Measurements from ENCODE around the gene MAN2A1. TPM values are rescaled to one million over a fixed set of nuclear protein-coding genes. Genes with fewer than 3 reads are reported as not detected.

The MAN2A1 gene
- polyA plus RNA-seq, 3 donors = 17.0 to 23.0 (median 20.1) TPM

DNA sequence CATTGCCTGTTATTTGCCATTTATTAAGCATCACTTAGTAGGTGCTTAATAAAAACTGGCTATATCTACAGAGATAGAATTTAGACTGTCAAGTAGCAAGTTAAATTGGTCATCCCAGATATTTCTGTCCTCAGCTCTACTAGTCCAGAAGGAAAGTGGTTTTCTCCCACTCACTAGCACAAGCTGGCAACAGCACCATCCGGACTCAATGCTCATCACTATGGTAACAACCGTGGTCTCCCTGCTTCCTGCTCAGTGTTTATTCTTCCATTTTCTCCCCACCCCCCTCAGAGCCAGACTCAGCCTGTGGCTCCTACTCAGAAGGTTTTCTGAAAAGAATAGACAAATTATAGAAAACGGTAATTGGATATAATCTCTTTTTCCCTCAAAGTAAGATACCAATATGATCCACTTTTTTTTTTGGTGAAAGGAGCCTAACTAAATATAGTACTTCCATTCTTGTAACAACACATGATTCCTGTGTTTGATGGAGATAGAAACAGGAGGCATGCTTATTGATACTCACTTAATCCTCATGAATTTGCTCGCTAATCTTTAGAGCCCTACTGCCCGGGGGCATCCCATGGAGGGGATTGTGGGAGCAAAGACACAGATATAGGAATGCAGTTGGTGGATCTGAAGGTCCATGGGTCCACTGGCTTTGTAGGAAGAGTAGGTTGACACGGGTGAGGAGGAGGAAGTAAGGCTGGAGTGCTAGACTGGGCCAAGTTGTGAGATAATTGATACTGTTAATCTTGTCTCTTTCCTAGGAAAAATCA, 191.4 kb downstream of the MAN2A1 start:
- Histone ChIP-seq H3K36me3 (replicated peaks in 1 of 2; ENCODE audit: control insufficient read depth in 1 of 2, insufficient read depth in 2 of 2, low read length in 2 of 2) (no peaks in the 10 kb centered on the region), H3K4me3 (replicated peaks in 1 of 3; ENCODE audit: low read depth in 2 of 3, low read length in 3 of 3) (no peak overlapping the region), H3K9ac (ENCODE audit: insufficient read depth, low read length, poor library complexity, severe bottlenecking) (no peak overlapping the region), H3K27ac (ENCODE audit: low read depth in 1 of 2, low read length in 2 of 2) (no peak overlapping the region), H4K20me1 (ENCODE audit: insufficient read depth, low read length) (no peaks in the 10 kb centered on the region), H3K4me1 (ENCODE audit: control insufficient read depth in 1 of 2, insufficient read depth in 2 of 2, low read length in 2 of 2) (no peaks in the 10 kb centered on the region), H2AFZ (ENCODE audit: insufficient read depth, low read depth, low read length, poor library complexity, severe bottlenecking) (no peak overlapping the region), H3K4me2 (replicated peaks; ENCODE audit: extremely low read depth, low read length, poor library complexity, severe bottlenecking) (no peak overlapping the region), H3K79me2 (ENCODE audit: insufficient read depth, low read length) (no peaks in the 10 kb centered on the region), H3K9me3 (replicated peaks in 1 of 2; ENCODE audit: control insufficient read depth in 1 of 2, insufficient read depth in 1 of 2, low read length in 2 of 2) (peaks cover 0 to 17% of the 10 kb centered on the region in 2 donors), H3K27me3 (ENCODE audit: control insufficient read depth in 2 of 2, insufficient read depth in 2 of 2, low read length in 2 of 2) (no peaks in the 10 kb centered on the region)
- intact Hi-C loops (cut with micrococcal nuclease) = no loop called here
- DNase-seq = no peak
- Mint-ChIP-seq H3K27ac (no peak overlapping the region), H3K27me3 (ENCODE audit: low read depth in 3 of 3) (no peaks in the 10 kb centered on the region), H3K9me3 (peaks cover 5 to 23% (median 11%) of the 10 kb centered on the region in 7 donors), H3K4me1 (no peaks in the 10 kb centered on the region), H3K4me3 (no peak overlapping the region), H3K36me3 (no peaks in the 10 kb centered on the region)
- 100% methylated on average over 2 of the region's 6 CpGs for WGBS (ENCODE audit: insufficient coverage)
- TF ChIP-seq CTCF (IDR thresholded peaks at IDR 0.05) = no peak

DNA sequence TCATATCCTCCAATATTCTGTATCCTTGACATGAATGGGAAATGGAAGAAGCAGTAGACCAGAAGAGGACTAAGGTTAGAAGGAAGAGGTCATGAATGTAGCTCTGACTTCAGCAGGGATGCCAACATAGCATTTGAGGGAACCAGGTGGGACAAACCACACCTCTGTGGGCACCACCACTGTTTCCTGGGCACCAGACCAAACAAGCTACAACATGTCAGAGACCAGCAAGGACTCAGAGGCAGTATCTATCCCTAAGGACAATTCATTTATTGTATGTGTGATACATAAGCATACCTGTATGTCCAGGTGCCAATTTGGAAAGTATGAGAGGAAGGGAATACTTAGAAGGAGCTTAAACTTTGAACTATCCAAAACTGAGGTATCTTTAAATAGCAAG, 192.8 kb downstream of the MAN2A1 start:
- H3K4me3 Mint-ChIP-seq = no peak overlapping the region
- no peak for DNase-seq
- Histone ChIP-seq H3K4me1 (ENCODE audit: control insufficient read depth in 1 of 2, insufficient read depth in 2 of 2, low read length in 2 of 2) (no peaks in the 10 kb centered on the region), H3K79me2 (ENCODE audit: insufficient read depth, low read length) (no peaks in the 10 kb centered on the region), H3K27ac (ENCODE audit: low read depth in 1 of 2, low read length in 2 of 2) (no peak overlapping the region), H3K27me3 (ENCODE audit: control insufficient read depth in 2 of 2, insufficient read depth in 2 of 2, low read length in 2 of 2) (no peaks in the 10 kb centered on the region), H3K9ac (ENCODE audit: insufficient read depth, low read length, poor library complexity, severe bottlenecking) (no peak overlapping the region), H2AFZ (ENCODE audit: insufficient read depth, low read depth, low read length, poor library complexity, severe bottlenecking) (no peak overlapping the region), H3K36me3 (replicated peaks in 1 of 2; ENCODE audit: control insufficient read depth in 1 of 2, insufficient read depth in 2 of 2, low read length in 2 of 2) (no peaks in the 10 kb centered on the region), H3K4me2 (replicated peaks; ENCODE audit: extremely low read depth, low read length, poor library complexity, severe bottlenecking) (no peak overlapping the region), H3K4me3 (replicated peaks in 1 of 3; ENCODE audit: low read depth in 2 of 3, low read length in 3 of 3) (no peak overlapping the region), H3K9me3 (replicated peaks in 1 of 2; ENCODE audit: control insufficient read depth in 1 of 2, insufficient read depth in 1 of 2, low read length in 2 of 2) (peaks cover 0 to 17% of the 10 kb centered on the region in 2 donors), H4K20me1 (ENCODE audit: insufficient read depth, low read length) (no peaks in the 10 kb centered on the region)
- H3K36me3 Mint-ChIP-seq = no peaks in the 10 kb centered on the region
- H3K9me3 Mint-ChIP-seq = peaks cover 5 to 23% (median 11%) of the 10 kb centered on the region in 7 donors
- H3K27me3 Mint-ChIP-seq (ENCODE audit: low read depth in 3 of 3) = no peaks in the 10 kb centered on the region
- no peak overlapping the region for H3K27ac Mint-ChIP-seq
- H3K4me1 Mint-ChIP-seq = no peaks in the 10 kb centered on the region
- TF ChIP-seq CTCF (IDR thresholded peaks at IDR 0.05) = no peak
- intact Hi-C loops (cut with micrococcal nuclease) = no loop called here
